Upper lobe of right lung (tissue), 1 donor: ENCODE data around the gene MLLT6. TPM values are rescaled to one million over a fixed set of nuclear protein-coding genes. Genes with fewer than 3 reads are reported as not detected.

Experiments used
- ATAC-seq: fragments of 200-7000 bp; cut with Tn5 transposase; one replicate; pipeline ENCODE4 v1.9.1; 2020; ENCODE audit warnings: mild to moderate bottlenecking, moderate library complexity
- DNase-seq: peaks from one replicate; pipeline ENCODE4 v3.0.0-alpha.2; 2020
- H3K27ac ChIP-seq: fragments of 200-600 bp; one replicate; pipeline ENCODE4 v1.8.0; 2022
- H3K27me3 ChIP-seq: fragments of 200-600 bp; one replicate; pipeline ENCODE4 v1.8.0; 2022; ENCODE audit warnings: mild to moderate bottlenecking
- H3K36me3 ChIP-seq: fragments of 200-600 bp; one replicate; pipeline ENCODE4 v1.8.0; 2022
- H3K4me1 ChIP-seq: fragments of 200-600 bp; one replicate; pipeline ENCODE4 v1.8.0; 2022
- H3K4me3 ChIP-seq: fragments of 200-600 bp; one replicate; pipeline ENCODE4 v1.8.0; 2022; ENCODE audit warnings: mild to moderate bottlenecking
- H3K9me3 ChIP-seq: fragments of 200-600 bp; one replicate; pipeline ENCODE4 v1.8.0; 2022
- intact Hi-C: fragments of 100-400 bp; cut with DNase I; formaldehyde crosslinking; loops from one replicate; pipeline ENCODE4 v1.11.0; 2022
- total RNA-seq: library from RNA; stranded (reverse); fragmentation: NEBNext Ultra II Directional; extraction: Animal tissue kit (Norgen Biotek cat#: 25700); gene quantifications from one replicate; pipeline ENCODE4 v1.2.1, GENCODE V29; 2021
- TF ChIP-seq, protein P1 (sequence below): fragments of 200-600 bp; IDR thresholded peaks from one replicate; pipeline ENCODE4 v1.8.0; 2022; ENCODE audit warnings: antibody characterized with exemption
- donor health status: DM: no; HTN: yes; CAD: no; lungs with severe emphysema.

Gene MLLT6
- total RNA-seq, 1 donor from 2014 or later = 133 TPM

DNA sequence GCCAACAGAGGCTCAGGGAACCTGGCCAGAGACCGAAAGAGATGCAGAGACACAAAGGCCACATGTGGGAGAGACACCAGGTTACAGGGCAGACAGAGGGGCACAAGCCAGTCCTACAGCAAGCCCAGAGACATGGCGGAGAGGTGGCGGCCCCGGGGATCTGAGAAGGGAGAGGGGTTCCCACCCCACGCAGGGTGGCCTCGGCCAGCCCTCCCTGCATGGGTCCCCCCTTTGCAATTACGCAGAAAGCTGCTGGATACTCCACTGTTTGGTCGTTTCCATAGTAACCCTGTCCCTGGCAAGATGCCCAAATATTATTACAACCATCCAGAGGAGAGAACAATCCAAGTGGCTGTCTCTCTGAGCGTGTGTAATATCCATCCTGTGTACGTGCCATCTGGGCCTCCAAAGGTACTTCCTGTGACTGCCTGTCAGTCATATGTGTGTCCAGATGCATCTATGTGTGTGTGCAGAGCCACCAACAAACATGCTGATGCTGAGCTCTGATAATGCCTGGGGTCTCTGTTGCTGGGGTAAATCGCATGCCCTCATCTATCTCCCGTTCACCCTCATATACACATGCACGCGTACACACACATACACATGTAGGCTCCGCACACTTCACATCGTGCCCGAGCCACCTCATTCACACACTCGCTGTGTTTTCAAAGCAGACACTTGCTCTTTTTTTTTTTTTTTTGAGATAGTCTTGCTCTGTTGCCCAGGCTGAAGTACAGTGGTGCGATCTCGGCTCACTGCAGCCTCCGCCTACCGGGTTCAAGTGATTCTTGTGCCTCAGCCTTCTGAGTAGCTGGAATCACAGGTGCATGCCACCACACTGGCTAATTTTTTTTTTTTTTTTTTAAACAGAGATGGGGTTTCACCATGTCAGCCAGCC, 37.6 kb downstream of the MLLT6 start:
- H3K27me3 ChIP-seq = no peaks in the 10 kb centered on the region
- peak overlapping the region; percentile 85 for H3K27ac ChIP-seq
- peaks cover 40% of the 10 kb centered on the region for H3K4me1 ChIP-seq
- no peaks in the 10 kb centered on the region for H3K9me3 ChIP-seq
- no peak overlapping the region for H3K4me3 ChIP-seq
- DNase-seq (no peak), ATAC-seq (peak; percentile 19)
- TF ChIP-seq, protein P1, sequence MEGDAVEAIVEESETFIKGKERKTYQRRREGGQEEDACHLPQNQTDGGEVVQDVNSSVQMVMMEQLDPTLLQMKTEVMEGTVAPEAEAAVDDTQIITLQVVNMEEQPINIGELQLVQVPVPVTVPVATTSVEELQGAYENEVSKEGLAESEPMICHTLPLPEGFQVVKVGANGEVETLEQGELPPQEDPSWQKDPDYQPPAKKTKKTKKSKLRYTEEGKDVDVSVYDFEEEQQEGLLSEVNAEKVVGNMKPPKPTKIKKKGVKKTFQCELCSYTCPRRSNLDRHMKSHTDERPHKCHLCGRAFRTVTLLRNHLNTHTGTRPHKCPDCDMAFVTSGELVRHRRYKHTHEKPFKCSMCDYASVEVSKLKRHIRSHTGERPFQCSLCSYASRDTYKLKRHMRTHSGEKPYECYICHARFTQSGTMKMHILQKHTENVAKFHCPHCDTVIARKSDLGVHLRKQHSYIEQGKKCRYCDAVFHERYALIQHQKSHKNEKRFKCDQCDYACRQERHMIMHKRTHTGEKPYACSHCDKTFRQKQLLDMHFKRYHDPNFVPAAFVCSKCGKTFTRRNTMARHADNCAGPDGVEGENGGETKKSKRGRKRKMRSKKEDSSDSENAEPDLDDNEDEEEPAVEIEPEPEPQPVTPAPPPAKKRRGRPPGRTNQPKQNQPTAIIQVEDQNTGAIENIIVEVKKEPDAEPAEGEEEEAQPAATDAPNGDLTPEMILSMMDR = no peak
- peaks cover 14% of the 10 kb centered on the region for H3K36me3 ChIP-seq
- intact Hi-C loops = no loop called here

DNA sequence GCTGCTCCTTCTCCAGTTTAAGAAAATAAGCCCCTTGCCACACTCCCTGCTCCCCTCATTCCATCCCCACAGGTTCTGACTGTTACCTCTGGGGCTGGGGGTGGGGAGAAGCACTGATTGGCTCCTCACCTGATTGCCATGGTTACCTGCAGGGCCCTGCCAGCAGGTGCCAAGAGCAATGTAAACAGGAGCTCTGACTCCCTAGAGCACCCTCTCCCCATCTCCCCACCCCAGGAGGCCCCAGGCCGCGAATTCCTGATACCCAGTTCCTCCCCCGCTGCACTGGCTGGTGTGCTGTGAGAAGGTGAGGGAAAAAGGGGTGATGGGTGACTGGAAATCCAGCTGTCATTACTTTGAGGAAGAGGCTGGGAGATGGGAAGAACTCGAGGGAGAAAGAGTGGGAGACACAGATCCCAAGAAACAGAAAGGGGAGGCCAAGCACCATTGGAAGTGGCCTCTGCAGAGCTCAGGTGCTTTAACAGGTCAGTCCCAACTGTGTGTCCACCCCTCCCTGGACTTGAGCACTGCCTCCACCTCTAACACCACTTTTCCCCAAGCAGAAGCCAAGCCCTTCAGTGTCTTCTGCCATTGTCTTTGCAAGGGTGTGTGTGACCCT, 38.6 kb downstream of the MLLT6 start:
- intact Hi-C loops = no loop called here
- H3K9me3 ChIP-seq = no peaks in the 10 kb centered on the region
- DNase-seq (peak; percentile 72), ATAC-seq (peak; percentile 21)
- TF ChIP-seq, protein P1 = no peak
- H3K27me3 ChIP-seq = no peaks in the 10 kb centered on the region
- no peak overlapping the region for H3K27ac ChIP-seq
- peaks cover 6% of the 10 kb centered on the region for H3K36me3 ChIP-seq
- H3K4me1 ChIP-seq = peaks cover 40% of the 10 kb centered on the region
- H3K4me3 ChIP-seq = no peak overlapping the region

DNA sequence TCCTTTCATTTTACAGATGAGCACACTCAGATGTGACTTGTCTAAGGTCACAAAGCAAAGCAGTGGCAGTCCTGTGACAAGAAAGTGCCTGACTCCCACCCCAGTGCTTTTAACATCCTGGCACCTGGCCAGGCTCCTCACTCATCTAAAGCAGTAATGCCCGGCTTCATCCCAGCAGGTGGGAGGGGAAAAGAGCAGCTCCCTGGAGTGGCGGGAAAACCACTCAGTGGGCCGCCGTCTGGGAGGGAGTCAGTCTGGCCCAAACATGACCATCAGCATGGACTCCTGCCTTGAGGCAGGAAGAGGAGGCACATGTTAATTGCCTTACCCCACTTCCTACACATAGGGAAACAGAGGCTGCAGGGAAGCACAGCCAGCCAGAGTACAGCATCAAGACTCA, 40.5 kb downstream of the MLLT6 start:
- Histone ChIP-seq H3K27me3 (no peaks in the 10 kb centered on the region), H3K9me3 (no peaks in the 10 kb centered on the region), H3K4me3 (no peak overlapping the region), H3K4me1 (peaks cover 52% of the 10 kb centered on the region), H3K36me3 (no peaks in the 10 kb centered on the region), H3K27ac (no peak overlapping the region)
- TF ChIP-seq, protein P1 = no peak
- DNase-seq (no peak), ATAC-seq (no peak)
- intact Hi-C loops = no loop called here

DNA sequence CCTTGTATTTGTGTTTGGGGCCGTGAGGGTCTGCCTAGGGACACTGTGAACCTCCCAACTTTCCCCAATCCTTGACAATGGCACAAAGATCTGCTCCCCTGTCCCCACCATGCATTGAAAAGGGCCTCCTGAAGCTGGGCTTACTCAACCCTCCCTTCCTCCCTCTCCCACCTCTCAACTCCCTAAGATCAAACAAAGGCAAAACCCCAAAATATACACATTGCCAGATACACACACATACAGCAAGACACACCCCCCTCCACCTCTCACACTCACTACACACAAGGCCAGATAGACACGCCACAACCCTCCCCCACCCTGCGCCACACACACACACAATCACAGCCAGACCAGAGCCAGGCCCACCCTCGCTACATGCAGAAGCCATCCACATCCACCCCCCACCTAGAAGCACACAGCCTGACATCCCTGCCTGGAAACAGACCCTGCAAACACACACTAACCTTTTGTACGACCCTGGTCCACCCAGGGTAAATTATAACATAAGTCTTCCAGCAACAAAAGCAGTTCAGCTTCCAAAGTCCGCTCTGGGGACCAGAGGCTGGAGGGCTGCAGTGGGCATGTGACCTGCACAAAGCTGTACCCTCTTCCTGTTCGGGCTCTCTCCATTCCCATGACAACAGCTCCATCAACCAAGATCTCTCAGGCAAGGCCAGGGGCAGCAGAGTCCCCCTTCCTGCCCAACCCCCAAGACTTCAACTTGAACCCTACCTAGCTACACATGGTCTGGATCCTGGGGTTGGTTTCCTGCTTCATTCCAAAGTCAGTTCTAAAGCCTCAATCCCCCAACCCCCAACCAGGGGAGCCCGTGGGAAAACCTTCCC, 41.2 kb downstream of the MLLT6 start:
- intact Hi-C loops = no loop called here
- peak overlapping the region; percentile 96 for H3K4me3 ChIP-seq

More for the DNA sequence above, 41.2 kb downstream of the MLLT6 start:
- Histone ChIP-seq H3K27ac (no peak overlapping the region), H3K27me3 (no peaks in the 10 kb centered on the region), H3K36me3 (no peaks in the 10 kb centered on the region), H3K4me1 (peaks cover 59% of the 10 kb centered on the region), H3K9me3 (no peaks in the 10 kb centered on the region)
- DNase-seq = no peak
- TF ChIP-seq, protein P1 = no peak
- no peak for ATAC-seq
